ENCODE data around the gene UBL3.

- TF ChIP-seq POLR2A (IDR thresholded peaks at IDR 0.05), result no peak
- TF ChIP-seq CTCF (IDR thresholded peaks at IDR 0.05 in 4 of 5, conservative IDR thresholded peaks at IDR 0.05 in 1 of 5), result no peak
Observed at GRCh38 chr13:29802621-29803020, 47.8 kb downstream of the UBL3 start.
